ENCODE data around the gene LMF1. TPM values are rescaled to one million over a fixed set of nuclear protein-coding genes. Genes with fewer than 3 reads are reported as not detected.
"Not testable (repeated sequence)": the region's sequence is repeated elsewhere in the genome, so short reads cannot be mapped to it uniquely, and the experiment has no call there.

The LMF1 gene
- polyA plus RNA-seq, 1 donor from 2014 or later, result 16.2 TPM

- Histone ChIP-seq H3K27me3 (ENCODE audit: insufficient read depth, low read depth, low read length) (no peaks in the 10 kb centered on the region), H3K9me3 (ENCODE audit: low read length) (no peaks in the 10 kb centered on the region), H2AFZ (ENCODE audit: low read depth, low read length) (no peak overlapping the region), H3K79me2 (replicated peaks; ENCODE audit: insufficient read depth, low read length) (no peaks in the 10 kb centered on the region), H3K9ac (ENCODE audit: low read length) (no peak overlapping the region), H3K4me3 (ENCODE audit: low read length) (no peak overlapping the region), H3K4me2 (ENCODE audit: low read length) (no peak overlapping the region), H4K20me1 (ENCODE audit: insufficient read depth) (no peaks in the 10 kb centered on the region), H3K36me3 (ENCODE audit: insufficient read depth, low read length) (no peaks in the 10 kb centered on the region), H3K9me2 (ENCODE audit: insufficient read depth, low read length) (no peaks in the 10 kb centered on the region), H3F3A (ENCODE audit: insufficient read depth, low read length, poor library complexity, severe bottlenecking) (no peaks in the 10 kb centered on the region), H3K27ac (ENCODE audit: low read length) (no peak overlapping the region)
- no peak for TF ChIP-seq REST (IDR thresholded peaks at IDR 0.05; ENCODE audit: borderline replicate concordance)
- TF ChIP-seq CTCF (IDR thresholded peaks at IDR 0.05; ENCODE audit: poor library complexity, severe bottlenecking), result no peak
- TF ChIP-seq EP300 (conservative IDR thresholded peaks at IDR 0.05; ENCODE audit: poor library complexity, severe bottlenecking), result no peak
- TF ChIP-seq TAF1 (IDR thresholded peaks at IDR 0.05; ENCODE audit: low read depth), result no peak
- TF ChIP-seq SMC3 (conservative IDR thresholded peaks at IDR 0.05; ENCODE audit: poor library complexity), result no peak
- no peak for TF ChIP-seq EZH2 (IDR thresholded peaks at IDR 0.05; ENCODE audit: borderline replicate concordance, insufficient read depth, low read length, poor library complexity, severe bottlenecking)
- no peak for TF ChIP-seq RAD21 (conservative IDR thresholded peaks at IDR 0.05)
- no peak for TF ChIP-seq MXI1 (conservative IDR thresholded peaks at IDR 0.05; ENCODE audit: poor library complexity, severe bottlenecking)
- TF ChIP-seq POLR2AphosphoS5 (IDR thresholded peaks at IDR 0.05), result no peak
Measured at GRCh38 chr16:883781-884180, 87.0 kb downstream of the LMF1 start.

- Histone ChIP-seq H3K79me2 (replicated peaks; ENCODE audit: insufficient read depth, low read length) (no peaks in the 10 kb centered on the region), H4K20me1 (ENCODE audit: insufficient read depth) (no peaks in the 10 kb centered on the region), H3K36me3 (ENCODE audit: insufficient read depth, low read length) (no peaks in the 10 kb centered on the region), H3K27ac (ENCODE audit: low read length) (no peak overlapping the region), H3K9me2 (ENCODE audit: insufficient read depth, low read length) (no peaks in the 10 kb centered on the region), H3K9ac (ENCODE audit: low read length) (no peak overlapping the region), H3K9me3 (ENCODE audit: low read length) (no peaks in the 10 kb centered on the region), H3K4me3 (ENCODE audit: low read length) (no peak overlapping the region), H3F3A (ENCODE audit: insufficient read depth, low read length, poor library complexity, severe bottlenecking) (no peaks in the 10 kb centered on the region), H3K4me2 (ENCODE audit: low read length) (no peak overlapping the region), H2AFZ (ENCODE audit: low read depth, low read length) (no peak overlapping the region), H3K27me3 (ENCODE audit: insufficient read depth, low read depth, low read length) (no peaks in the 10 kb centered on the region)
- TF ChIP-seq RAD21 (conservative IDR thresholded peaks at IDR 0.05) (no peak), EP300 (conservative IDR thresholded peaks at IDR 0.05; ENCODE audit: poor library complexity, severe bottlenecking) (no peak), POLR2AphosphoS5 (IDR thresholded peaks at IDR 0.05) (no peak), SMC3 (conservative IDR thresholded peaks at IDR 0.05; ENCODE audit: poor library complexity) (no peak), MXI1 (conservative IDR thresholded peaks at IDR 0.05; ENCODE audit: poor library complexity, severe bottlenecking) (no peak)
Measured at GRCh38 chr16:883340-883739, 87.4 kb downstream of the LMF1 start.

- H3K36me3 ChIP-seq (ENCODE audit: insufficient read depth, low read length); H3K9ac ChIP-seq (ENCODE audit: low read length); H4K20me1 ChIP-seq (ENCODE audit: insufficient read depth): not testable (repeated sequence)
Measured at GRCh38 chr16:882671-883070, 88.1 kb downstream of the LMF1 start.

More at GRCh38 chr16:882671-883070, 88.1 kb downstream of the LMF1 start:
- not testable (repeated sequence) for H3K27me3 ChIP-seq (ENCODE audit: insufficient read depth, low read depth, low read length); H3K9me3 ChIP-seq (ENCODE audit: low read length); H3K4me3 ChIP-seq (ENCODE audit: low read length); H2AFZ ChIP-seq (ENCODE audit: low read depth, low read length); H3K79me2 ChIP-seq (replicated peaks; ENCODE audit: insufficient read depth, low read length); H3K4me2 ChIP-seq (ENCODE audit: low read length); H3K9me2 ChIP-seq (ENCODE audit: insufficient read depth, low read length); H3K27ac ChIP-seq (ENCODE audit: low read length); H3F3A ChIP-seq (ENCODE audit: insufficient read depth, low read length, poor library complexity, severe bottlenecking)

All from neural cell (in vitro differentiated cells).